Erythroblast (primary cell): ENCODE data around the gene PLA2G5.

Source experiments
- GATA1 ChIP-seq: IDR thresholded peaks from 2 replicates; pipeline ENCODE4 v1.6.1; 2011; ENCODE audit warnings: low read depth, mild to moderate bottlenecking, control low read depth, low read length, moderate library complexity
- POLR2A ChIP-seq: IDR thresholded peaks from 2 replicates; pipeline ENCODE4 v1.6.1; 2011; ENCODE audit warnings: mild to moderate bottlenecking, low read length

DNA sequence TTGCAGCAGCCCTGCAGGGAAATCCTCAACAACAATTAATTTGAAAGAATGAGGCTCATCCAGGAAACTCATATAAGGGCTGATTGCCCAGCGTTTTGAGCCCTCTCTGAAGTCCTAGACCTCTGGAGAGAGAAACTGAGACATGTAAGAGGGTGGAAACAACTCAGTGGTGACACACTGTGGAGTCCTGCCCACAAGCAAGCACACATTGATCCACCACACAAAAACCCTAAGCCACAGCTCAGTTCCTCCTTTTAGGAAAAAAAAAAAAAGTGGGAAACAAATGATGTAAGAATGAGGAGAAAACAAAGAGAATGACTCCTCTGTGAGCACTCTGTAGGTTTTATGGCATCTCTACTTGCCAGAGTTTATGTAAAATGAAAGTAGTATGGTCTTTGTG, 22.9 kb upstream of the PLA2G5 start:
- no peak for TF ChIP-seq POLR2A
- no peak for TF ChIP-seq GATA1
